ENCODE data around the gene RLN3.
"Not testable (repeated sequence)": the region's sequence is repeated elsewhere in the genome, so short reads cannot be mapped to it uniquely, and the experiment has no call there.

RLN3 gene

DNA sequence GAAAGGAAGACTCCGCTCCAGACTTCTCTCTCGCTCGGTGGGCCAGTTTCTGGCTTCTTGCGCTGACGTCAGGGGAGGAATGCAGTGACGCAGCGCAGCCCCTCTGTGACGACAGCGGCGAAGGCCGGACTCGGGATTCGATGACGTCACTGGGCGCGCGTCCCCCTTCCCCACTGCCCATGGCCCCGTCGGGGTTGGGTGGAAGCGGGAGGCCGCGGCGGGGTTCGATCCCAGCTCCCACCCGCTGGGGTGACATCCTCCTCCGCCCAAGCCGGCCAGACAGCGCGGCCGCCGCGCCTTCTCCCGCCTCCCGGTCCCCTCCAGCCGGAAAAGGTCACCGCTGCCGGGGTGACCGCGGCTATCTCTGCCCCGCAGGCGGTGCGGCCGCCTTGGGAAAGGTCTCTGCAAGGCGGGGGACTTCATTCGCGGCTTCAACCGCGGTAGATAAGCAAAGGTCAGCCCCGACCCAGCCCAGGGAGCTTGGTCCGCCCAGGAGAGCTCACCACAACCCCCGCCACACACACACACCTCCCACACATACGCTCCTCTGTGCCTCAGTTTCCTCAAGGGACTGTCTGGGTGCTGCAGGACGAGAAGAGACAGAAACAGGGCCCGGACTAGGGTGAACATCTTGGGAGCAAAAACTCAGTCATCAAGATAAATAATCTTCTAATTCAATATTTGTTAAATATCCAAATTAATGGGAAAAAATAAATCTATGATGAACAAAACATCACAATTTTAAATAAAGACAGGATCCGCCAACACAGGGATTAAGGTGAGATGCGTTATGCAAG, 21.0 kb upstream of the RLN3 start:
- peaks cover 2% of the 10 kb centered on the region for H3K4me1 ChIP-seq (ENCODE audit: control insufficient read depth, insufficient read depth, low read length)
- H3K36me3 ChIP-seq (ENCODE audit: control insufficient read depth, insufficient read depth, low read length): no peaks in the 10 kb centered on the region
- H3K27ac ChIP-seq (ENCODE audit: low read depth, low read length): peak overlapping the region; percentile 99
- peak overlapping the region; percentile 93 for H3K4me3 ChIP-seq (ENCODE audit: low read length)
- H3K27me3 ChIP-seq (ENCODE audit: control insufficient read depth, insufficient read depth, low read length): no peaks in the 10 kb centered on the region
- peak overlapping the region; percentile 98 for H3K9ac ChIP-seq (ENCODE audit: low read length)

DNA sequence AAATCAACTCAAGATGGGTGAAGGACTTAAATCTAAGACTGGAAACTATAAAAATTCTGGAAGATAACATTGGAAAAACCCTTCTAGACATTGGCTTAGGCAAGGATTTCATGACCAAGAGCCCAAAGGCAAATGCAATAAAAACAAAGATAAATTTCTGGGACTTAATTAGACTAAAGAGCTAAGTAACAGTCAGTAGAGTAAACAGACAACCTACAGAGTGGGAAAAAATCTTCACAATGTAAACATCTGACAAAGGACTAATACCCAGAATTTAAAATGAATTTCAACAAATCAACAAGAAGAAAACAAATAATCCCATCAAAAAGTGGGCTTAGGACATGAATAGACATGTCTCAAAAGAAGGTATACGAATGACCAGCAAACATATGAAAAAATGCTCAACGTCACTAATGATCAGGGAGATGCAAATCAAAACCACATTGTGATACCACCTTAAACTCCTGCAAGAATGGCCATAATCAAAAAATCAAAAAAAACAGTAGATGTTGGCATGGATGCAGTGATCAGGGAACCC, 15.5 kb upstream of the RLN3 start:
- H3K27me3 ChIP-seq (ENCODE audit: control insufficient read depth, insufficient read depth, low read length): no peaks in the 10 kb centered on the region
- H3K36me3 ChIP-seq (ENCODE audit: control insufficient read depth, insufficient read depth, low read length): no peaks in the 10 kb centered on the region
- no peak overlapping the region for H3K9ac ChIP-seq (ENCODE audit: low read length)

DNA sequence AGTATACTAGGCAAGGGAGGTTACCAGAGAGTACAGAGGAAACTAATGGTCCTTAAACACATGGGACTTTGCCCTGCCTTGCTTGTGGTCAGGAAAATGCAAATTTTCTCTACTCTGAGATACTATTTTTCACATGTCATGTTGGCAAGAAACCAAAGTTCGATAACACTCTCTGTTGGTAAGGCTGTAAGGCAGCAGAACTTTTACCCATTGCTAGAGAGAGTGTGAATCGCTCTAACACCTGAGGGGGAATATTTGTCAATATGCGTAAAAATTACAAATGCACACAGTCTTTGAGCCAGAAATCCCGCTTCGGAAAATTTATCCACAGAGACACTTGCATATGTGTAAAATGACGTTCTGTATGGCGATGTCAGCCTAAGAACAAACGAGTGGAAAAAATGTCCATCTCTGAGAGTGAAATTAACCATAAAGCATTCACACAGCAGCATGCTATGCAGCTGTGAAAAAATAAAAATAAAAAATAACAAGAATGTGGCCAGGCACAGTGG, 12.4 kb upstream of the RLN3 start:
- no peak overlapping the region for H3K9ac ChIP-seq (ENCODE audit: low read length)

More for the DNA sequence above, 15.5 kb upstream of the RLN3 start:
- Histone ChIP-seq H3K27ac (ENCODE audit: low read depth, low read length) (no peak overlapping the region), H3K4me3 (ENCODE audit: low read length) (no peak overlapping the region), H3K4me1 (ENCODE audit: control insufficient read depth, insufficient read depth, low read length) (no peaks in the 10 kb centered on the region)

DNA sequence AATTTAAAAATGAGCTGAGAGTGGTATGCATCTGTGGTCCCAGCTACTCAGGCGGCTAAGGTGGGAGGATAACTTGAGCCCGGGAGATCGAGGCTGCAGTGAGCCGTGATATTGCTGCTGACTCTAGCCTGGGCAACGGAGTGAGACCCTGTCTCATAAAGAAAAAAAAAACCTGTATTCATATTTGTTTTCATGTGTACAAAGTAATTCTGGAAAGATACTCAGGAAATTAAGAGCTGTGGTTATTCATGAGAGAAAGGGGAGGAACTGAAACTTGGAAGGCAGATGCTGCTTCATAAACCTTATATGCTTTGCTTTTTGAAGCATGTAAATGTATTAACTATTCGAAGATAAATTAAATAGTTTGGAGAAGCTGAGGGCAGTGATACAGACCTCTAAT, 8.8 kb upstream of the RLN3 start:
- Histone ChIP-seq H3K36me3 (ENCODE audit: control insufficient read depth, insufficient read depth, low read length) (no peaks in the 10 kb centered on the region), H3K9ac (ENCODE audit: low read length) (no peak overlapping the region), H3K4me1 (ENCODE audit: control insufficient read depth, insufficient read depth, low read length) (no peaks in the 10 kb centered on the region), H3K27me3 (ENCODE audit: control insufficient read depth, insufficient read depth, low read length) (no peaks in the 10 kb centered on the region), H3K27ac (ENCODE audit: low read depth, low read length) (no peak overlapping the region), H3K4me3 (ENCODE audit: low read length) (no peak overlapping the region)

More for the DNA sequence above, 12.4 kb upstream of the RLN3 start:
- Histone ChIP-seq H3K27ac (ENCODE audit: low read depth, low read length) (no peak overlapping the region), H3K4me1 (ENCODE audit: control insufficient read depth, insufficient read depth, low read length) (no peaks in the 10 kb centered on the region), H3K4me3 (ENCODE audit: low read length) (no peak overlapping the region), H3K36me3 (ENCODE audit: control insufficient read depth, insufficient read depth, low read length) (no peaks in the 10 kb centered on the region), H3K27me3 (ENCODE audit: control insufficient read depth, insufficient read depth, low read length) (no peaks in the 10 kb centered on the region)

DNA sequence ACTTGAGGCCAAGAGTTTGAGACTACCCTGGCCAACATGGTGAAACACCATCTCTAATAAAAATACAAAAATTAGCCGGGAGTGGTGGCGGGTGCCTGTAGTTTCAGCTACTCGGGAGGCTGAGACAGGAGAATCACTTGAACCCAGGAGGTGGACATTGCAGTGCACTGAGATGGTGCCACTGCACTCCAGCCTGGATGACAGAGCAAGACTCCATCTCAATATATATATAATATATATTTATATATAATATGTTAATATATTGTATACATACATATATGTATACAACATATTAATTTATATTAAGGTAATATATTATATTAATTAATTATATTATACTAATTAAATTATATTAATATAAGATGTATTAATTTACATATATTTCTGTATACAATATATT, 8.2 kb upstream of the RLN3 start:
- H3K4me1 ChIP-seq (ENCODE audit: control insufficient read depth, insufficient read depth, low read length); H3K36me3 ChIP-seq (ENCODE audit: control insufficient read depth, insufficient read depth, low read length); H3K27ac ChIP-seq (ENCODE audit: low read depth, low read length); H3K9ac ChIP-seq (ENCODE audit: low read length); H3K27me3 ChIP-seq (ENCODE audit: control insufficient read depth, insufficient read depth, low read length); H3K4me3 ChIP-seq (ENCODE audit: low read length): not testable (repeated sequence)

DNA sequence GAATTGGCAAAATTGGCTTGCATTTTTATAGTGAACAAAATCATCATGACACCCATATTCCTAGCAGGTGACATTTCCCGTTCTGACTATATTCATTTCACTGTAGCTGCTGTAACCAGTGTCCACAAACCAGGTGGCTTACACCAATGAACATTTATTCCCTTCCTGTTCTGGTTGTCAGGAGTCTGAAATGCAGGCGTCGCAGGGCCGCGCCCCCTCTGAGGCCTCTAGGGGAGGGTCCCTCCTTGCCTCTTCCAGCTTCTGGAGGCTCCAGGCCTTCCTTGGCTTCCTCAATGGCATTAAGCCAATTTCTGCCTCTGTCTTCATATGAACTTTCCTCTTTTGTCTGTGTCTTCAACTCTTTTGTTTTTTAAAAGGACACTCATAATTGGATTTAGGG, 6.5 kb upstream of the RLN3 start:
- no peak overlapping the region for H3K9ac ChIP-seq (ENCODE audit: low read length)
- H3K27me3 ChIP-seq (ENCODE audit: control insufficient read depth, insufficient read depth, low read length): no peaks in the 10 kb centered on the region
- H3K4me3 ChIP-seq (ENCODE audit: low read length): no peak overlapping the region
- H3K36me3 ChIP-seq (ENCODE audit: control insufficient read depth, insufficient read depth, low read length): no peaks in the 10 kb centered on the region
- H3K27ac ChIP-seq (ENCODE audit: low read depth, low read length): no peak overlapping the region
- H3K4me1 ChIP-seq (ENCODE audit: control insufficient read depth, insufficient read depth, low read length): no peaks in the 10 kb centered on the region

DNA sequence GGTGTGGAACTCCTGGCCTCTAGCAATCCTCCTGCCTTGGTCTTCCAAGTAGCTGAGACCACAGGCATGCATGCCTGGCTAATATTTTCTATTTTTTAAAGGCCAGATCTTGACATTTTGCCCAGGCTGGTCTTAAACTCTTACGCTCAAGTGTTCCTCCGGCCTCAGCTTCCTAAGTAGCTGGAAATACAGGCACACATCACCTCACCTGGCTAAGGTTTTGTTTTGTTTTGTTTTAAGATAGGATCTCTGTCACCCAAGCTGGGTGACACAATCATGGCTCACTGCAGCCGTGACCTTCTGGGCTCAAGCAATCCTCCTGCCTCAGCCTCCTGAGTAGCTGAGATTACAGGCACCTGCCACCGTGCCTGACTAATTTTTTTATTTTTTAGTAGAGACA, 5.5 kb upstream of the RLN3 start:
- Histone ChIP-seq H3K9ac (ENCODE audit: low read length) (no peak overlapping the region), H3K36me3 (ENCODE audit: control insufficient read depth, insufficient read depth, low read length) (no peaks in the 10 kb centered on the region), H3K27me3 (ENCODE audit: control insufficient read depth, insufficient read depth, low read length) (no peaks in the 10 kb centered on the region), H3K27ac (ENCODE audit: low read depth, low read length) (no peak overlapping the region), H3K4me1 (ENCODE audit: control insufficient read depth, insufficient read depth, low read length) (no peaks in the 10 kb centered on the region), H3K4me3 (ENCODE audit: low read length) (no peak overlapping the region)

DNA sequence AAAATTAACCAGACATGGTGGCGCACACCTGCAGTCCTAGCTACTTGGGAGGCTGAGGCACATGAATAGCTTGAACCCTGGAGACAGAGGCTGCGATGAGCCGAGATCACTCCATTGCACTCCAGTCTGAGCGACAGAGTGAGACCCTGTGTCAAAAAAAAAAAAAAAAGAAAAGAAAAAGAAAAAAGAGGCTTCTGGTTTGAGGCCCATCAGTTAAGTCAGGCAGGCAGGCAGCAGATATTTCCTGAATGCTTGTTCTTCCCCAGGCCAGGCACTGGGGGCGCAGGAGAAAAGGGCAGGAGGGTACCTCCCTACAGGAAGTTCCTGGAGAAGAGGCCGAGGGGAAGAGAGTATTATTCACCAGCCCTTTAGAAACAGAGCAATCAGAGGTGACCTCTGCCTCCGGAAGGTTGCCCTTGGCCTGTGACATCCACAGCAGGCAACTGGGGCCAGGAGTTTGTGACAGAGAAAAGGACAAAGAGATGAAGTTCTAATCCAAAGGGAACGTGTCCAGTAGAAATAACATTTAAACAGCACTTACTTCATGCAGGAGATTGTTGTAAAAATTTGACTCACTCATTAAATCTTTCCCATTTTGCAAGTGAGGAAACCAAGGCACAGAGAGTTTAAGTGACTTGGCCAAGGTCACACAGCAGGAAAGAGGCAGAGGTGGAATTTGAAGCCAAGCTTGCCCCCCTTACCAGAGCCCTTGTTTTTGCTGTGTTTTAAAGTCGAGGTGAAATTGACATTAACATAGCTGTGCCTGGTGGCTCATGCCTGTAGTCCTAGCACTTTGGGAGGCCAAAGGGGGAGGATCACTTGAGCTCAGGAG, 4.3 kb upstream of the RLN3 start:
- H3K27ac ChIP-seq (ENCODE audit: low read depth, low read length): no peak overlapping the region

DNA sequence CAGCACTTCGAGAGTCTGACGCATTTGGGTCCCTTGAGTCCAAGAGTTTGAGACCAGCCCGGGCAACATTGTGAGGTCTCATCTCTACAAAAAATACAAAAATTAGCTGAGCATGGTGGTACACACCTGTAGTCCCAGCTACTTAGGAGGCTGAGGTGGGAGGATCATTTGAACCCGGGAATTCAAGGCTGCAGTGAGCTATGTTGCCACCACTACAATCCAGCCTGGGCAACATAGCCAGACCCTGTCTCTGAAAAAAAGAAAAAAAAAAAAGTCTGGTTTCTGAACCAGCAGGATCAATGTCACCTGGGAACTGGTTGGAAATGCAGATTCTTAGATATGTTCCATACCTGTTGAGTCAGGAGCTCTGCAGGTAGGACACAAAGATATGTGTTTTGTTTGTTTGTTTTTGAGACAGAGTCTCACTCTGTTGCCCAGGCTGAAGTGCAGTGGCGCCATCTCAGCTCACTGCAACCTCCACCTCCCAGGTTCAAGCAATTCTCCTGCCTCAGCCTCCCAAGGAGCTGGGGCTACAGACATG, 1.2 kb upstream of the RLN3 start:
- not testable (repeated sequence) for H3K4me1 ChIP-seq (ENCODE audit: control insufficient read depth, insufficient read depth, low read length); H3K27ac ChIP-seq (ENCODE audit: low read depth, low read length); H3K36me3 ChIP-seq (ENCODE audit: control insufficient read depth, insufficient read depth, low read length); H3K27me3 ChIP-seq (ENCODE audit: control insufficient read depth, insufficient read depth, low read length); H3K9ac ChIP-seq (ENCODE audit: low read length); H3K4me3 ChIP-seq (ENCODE audit: low read length)

More for the DNA sequence above, 4.3 kb upstream of the RLN3 start:
- no peaks in the 10 kb centered on the region for H3K36me3 ChIP-seq (ENCODE audit: control insufficient read depth, insufficient read depth, low read length)
- no peak overlapping the region for H3K9ac ChIP-seq (ENCODE audit: low read length)
- H3K4me3 ChIP-seq (ENCODE audit: low read length): no peak overlapping the region
- H3K4me1 ChIP-seq (ENCODE audit: control insufficient read depth, insufficient read depth, low read length): no peaks in the 10 kb centered on the region
- no peaks in the 10 kb centered on the region for H3K27me3 ChIP-seq (ENCODE audit: control insufficient read depth, insufficient read depth, low read length)

DNA sequence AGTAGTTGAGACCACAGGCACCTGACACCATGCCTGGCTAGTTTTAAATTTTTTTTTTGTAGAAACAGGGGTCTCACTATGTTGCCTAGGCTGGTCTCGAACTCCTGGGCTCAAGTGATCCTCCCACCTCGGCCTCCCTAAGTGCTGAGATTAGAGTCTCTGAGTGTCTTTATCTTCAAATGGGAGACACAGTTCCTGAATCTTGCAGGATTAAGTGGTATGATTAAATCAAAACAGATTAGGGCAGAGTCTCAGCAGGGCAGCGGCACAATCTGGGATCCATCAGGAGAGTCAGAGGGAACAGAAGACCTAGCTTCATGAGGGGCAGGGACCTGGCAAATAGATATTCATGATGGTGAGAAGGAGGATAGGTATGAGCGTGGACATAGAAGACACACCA, 953 bp downstream of the RLN3 start:
- Histone ChIP-seq H3K9ac (ENCODE audit: low read length) (no peak overlapping the region), H3K27ac (ENCODE audit: low read depth, low read length) (no peak overlapping the region), H3K4me1 (ENCODE audit: control insufficient read depth, insufficient read depth, low read length) (no peaks in the 10 kb centered on the region), H3K4me3 (ENCODE audit: low read length) (no peak overlapping the region), H3K27me3 (ENCODE audit: control insufficient read depth, insufficient read depth, low read length) (no peaks in the 10 kb centered on the region), H3K36me3 (ENCODE audit: control insufficient read depth, insufficient read depth, low read length) (no peaks in the 10 kb centered on the region)

DNA sequence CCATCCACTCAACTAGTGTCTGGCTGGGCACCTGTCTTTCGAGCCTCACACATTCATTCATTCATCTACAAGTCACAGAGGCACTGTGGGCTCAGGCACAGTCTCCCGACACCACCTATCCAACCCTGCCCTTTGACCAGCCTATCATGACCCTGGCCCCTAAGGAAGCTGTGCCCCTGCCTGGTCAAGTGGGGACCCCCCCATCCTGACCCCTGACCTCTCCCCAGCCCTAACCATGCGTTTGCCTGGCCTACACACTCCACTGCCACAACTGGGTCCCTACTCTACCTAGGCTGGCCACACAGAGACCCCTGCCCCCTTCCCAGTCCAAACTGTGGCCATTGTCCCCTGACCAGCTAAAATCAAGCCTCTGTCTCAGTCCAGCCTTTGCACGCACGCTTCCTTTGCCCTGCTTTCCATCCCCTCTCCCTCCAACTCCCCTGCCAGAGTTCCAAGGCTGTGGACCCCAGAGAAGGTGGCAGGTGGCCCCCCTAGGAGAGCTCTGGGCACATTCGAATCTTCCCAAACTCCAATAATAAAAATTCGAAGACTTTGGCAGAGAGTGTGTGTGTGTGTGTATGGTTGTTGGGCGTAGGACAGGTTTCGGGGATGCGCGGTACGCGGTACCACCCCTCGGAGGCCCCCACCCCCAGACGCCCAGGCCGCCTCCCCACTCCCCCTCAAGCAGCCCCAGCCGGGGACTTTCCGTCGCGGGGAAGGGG, 3.2 kb downstream of the RLN3 start:
- H3K27me3 ChIP-seq (ENCODE audit: control insufficient read depth, insufficient read depth, low read length): no peaks in the 10 kb centered on the region
- H3K36me3 ChIP-seq (ENCODE audit: control insufficient read depth, insufficient read depth, low read length): no peaks in the 10 kb centered on the region
- peak overlapping the region; percentile 82 for H3K4me3 ChIP-seq (ENCODE audit: low read length)
- no peaks in the 10 kb centered on the region for H3K4me1 ChIP-seq (ENCODE audit: control insufficient read depth, insufficient read depth, low read length)
- H3K27ac ChIP-seq (ENCODE audit: low read depth, low read length): no peak overlapping the region
- H3K9ac ChIP-seq (ENCODE audit: low read length): no peak overlapping the region
